G401.6 (cell line): ENCODE measurements around the gene ZAR1.
A peak's percentile ranks its signal among the peaks of the same experiment; 100 is the strongest.
"Not testable (repeated sequence)": the region's sequence is repeated elsewhere in the genome, so short reads cannot be mapped to it uniquely, and the experiment has no call there.

Experiments
- FAIRE-seq: peaks from 2 replicates; lab custom pipeline; 2012; peaks lifted over from hg19 to GRCh38; lab: Jason Lieb, UNC

The ZAR1 gene

DNA sequence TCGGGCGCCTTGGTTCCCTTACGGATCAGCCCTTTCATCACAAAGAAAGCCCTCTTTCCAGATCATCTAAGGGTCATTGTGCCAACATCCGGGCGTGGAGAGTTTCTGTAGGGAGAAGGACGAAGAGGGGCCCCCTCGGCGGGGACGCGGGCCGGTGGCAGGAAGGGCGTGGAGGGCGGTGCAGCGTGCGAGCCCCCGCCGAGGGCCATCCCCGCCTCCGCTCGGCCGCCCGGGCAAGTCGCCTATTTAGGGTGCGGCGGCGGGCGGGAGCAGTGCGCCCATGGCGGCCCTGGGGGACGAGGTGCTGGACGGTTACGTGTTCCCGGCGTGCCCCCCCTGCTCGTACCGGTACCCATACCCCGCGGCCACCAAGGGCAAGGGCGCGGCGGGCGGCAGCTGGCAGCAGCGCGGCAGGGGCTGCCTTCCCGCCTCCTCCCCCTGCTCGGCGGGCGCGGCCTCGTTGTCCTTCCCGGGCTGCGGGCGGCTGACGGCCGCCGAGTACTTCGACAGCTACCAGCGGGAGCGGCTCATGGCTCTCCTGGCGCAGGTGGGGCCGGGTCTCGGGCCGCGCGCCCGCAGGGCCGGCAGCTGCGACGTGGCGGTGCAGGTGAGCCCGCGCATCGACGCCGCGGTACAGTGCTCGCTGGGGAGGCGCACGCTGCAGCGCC is at the start of gene ZAR1:
ZAR1 (plus strand) TSS at position 241 of the 668 bp plus-strand sequence; CDS start at position 281, 40 bp downstream.
- FAIRE-seq = no peak

DNA sequence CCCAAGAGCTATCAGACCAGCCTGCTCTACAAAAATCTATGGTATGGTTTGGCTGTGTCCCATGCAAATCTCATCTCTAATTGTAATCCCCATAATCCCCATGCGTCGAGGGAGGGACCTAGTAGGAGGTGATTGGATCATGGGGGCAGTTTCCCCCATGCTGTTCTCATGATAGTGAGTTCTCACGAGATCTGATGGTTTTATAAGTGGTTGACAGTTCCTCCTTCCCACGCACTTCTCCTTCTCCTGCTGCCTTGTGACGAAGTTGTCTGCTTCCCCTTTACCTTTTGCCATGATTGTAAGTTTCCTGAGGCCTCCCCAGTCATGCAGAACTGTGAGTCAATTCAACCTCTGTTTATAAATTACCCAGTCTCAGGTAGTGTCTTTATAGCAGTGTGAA is 49.1 kb upstream of the ZAR1 start:
- not testable (repeated sequence) for FAIRE-seq

GRCh38 chr4:48445704-48446103 is 44.3 kb upstream of the ZAR1 start:
- peak; percentile 95 for FAIRE-seq

- FAIRE-seq = no peak
These were observed 43.4 kb upstream of the ZAR1 start for GRCh38 chr4:48446642-48447041.

DNA sequence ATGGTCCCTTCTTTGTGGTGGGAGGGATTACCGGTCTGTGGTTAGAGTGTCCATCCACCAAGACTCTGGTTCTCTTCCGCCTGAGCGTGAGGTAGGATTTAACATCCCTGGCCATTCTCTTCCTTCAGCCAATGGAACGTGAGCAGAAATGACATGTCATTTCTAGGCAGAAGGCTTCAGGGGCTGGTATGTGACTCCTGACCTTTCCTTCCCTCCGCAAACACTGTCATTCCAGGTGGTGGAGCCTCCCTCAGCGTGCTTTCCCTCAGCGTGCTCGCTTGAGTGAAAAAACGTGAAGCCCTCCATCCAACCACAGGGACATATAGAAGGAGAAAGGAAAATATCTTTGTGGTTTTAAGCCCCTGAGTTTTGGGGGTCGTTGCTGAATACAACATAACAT is 40.9 kb upstream of the ZAR1 start:
- FAIRE-seq = no peak

DNA sequence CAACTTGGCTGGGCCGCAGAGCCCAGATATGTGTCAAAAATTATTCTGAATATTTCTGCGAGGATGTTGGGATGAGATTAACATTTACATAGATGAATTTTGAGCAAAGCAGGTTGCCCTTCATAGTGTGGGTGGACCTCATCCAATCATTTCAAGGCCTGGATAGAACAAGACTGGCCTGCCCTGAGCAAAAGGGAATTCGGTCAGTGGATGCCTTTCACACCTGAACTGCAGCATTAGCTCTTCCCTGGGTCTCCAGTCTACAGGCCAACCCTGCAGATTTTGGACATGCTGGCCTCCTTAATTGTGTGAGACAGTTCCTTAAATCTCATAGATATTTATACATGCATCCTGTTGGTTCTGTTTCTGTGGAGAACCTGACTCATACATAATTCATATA is 39.3 kb upstream of the ZAR1 start:
- no peak for FAIRE-seq

DNA sequence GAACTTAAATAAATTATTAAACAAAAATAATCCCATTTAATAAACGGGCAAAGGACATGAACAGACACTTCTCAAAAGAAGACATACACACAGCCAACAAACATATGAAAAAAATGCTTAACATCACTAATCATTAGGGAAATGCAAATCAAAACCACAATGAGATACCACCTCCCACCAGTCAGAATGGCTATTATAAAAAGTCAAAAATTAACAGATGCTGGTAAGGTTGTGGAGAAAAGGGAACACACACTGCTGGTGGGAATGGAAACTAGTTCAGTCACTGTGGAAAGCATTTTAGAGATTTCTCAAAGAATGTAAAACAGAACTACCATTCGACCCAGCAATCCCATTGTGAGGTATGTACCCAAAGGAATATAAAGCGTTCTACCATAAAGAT is 38.4 kb upstream of the ZAR1 start:
- FAIRE-seq = not testable (repeated sequence)

DNA sequence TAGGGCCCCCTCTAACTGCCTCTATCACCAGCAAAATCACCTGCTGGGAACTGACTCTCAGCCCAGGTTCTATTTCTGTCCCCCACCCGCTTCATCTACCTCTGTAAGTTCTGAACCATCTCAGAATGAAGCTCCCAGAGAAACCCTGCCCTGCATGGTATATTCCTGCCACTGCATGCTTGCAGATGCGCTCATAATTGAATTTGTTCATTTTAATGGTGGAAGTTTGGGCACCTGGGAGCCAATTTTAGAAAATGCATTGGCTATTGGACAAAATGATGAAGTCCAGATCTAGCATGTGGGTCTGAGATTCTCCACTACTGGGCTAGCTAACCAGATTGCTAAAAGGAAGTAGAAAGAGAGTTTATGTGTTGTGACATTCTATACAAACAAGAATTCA is 35.5 kb upstream of the ZAR1 start:
- FAIRE-seq = no peak

GRCh38 chr4:48461000-48461399 is 29.1 kb upstream of the ZAR1 start:
- no peak for FAIRE-seq

- no peak for FAIRE-seq
These were observed 27.7 kb upstream of the ZAR1 start for GRCh38 chr4:48462363-48462762.

DNA sequence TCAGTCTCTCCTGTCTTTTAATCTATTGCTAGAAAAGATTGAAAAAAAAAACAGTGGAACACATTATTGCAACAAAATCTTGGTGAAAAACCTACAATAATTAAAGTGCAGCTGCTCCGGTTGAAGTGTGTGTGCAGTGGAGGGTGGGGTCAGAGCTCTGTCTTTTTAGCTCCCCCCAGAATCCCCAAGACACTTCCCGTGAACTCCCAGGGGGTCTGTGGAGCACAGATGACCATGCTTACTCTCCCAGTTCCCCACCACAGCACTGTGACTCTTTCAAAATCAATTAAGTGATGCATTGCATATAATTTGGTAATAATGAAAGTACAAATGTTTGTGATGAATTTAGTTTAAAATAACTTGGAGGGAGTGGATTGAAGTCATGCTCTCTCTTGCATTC is 22.6 kb upstream of the ZAR1 start:
- no peak for FAIRE-seq

DNA sequence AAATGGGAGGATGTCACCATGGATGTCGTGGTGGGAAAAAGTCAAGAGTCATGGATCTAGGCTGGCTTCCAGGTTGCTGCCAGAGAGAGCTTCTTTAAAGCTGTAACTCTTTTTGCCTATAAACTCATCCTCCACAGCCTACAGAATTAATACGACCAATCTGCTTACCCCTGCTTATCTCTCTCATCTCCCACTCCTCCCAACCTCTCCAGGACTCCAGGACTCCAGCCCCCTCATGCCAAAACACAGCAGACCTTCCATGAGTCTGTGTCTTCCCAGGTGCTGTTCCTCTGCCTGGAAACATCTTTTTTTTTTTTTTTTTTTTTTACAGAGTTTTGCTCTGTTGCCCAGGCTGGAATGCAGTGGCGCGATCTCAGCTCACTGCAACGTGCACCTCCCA is 22.2 kb upstream of the ZAR1 start:
- no peak for FAIRE-seq

GRCh38 chr4:48470137-48470536 is 19.9 kb upstream of the ZAR1 start:
- no peak for FAIRE-seq

- FAIRE-seq = no peak
These were observed 19.5 kb upstream of the ZAR1 start for GRCh38 chr4:48470570-48470969.

DNA sequence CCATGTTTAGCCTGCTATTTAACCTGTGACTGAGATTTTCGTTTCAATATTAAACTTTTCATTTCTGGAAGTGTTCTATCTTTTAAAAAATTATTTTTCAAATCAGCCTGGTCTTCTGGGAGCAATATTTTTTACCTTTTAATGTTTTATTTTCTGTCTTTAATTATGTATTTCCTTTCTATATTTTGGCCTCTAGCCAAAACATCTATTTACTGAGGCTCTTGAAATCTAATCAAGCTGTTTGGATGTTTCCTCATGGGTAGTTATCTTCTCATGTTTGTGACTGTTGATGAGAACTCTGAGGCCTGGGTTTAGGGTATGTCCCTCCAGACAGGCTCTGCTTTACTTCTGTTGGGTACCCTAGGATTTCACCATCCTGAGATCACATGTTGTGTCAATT is 17.3 kb upstream of the ZAR1 start:
- peak; percentile 39 for FAIRE-seq

- no peak for FAIRE-seq
These were observed 14.3 kb upstream of the ZAR1 start for GRCh38 chr4:48475770-48476169.

DNA sequence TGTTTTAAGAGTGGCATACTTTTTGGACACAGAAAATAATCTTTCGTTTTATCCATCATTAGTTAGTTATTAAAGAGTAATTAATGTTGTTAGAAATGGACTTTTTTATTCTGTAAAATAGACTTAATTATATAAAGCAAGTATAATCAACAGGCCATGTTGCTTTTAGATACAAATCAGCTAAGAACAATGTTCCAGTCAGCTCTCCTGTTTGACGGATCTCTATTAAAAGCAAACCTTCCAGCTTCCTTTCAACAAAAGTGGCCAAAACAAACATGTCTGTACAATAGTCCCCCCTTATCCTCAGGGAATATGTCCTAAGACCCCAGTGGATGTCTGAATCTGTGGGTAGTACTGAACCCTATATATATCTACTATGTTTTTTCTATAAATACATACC is 11.8 kb upstream of the ZAR1 start:
- no peak for FAIRE-seq

GRCh38 chr4:48481581-48481980 is 8.5 kb upstream of the ZAR1 start:
- FAIRE-seq = no peak

GRCh38 chr4:48483006-48483776 is 6.9 kb upstream of the ZAR1 start, which contains the start of gene SLC10A4:
TSS of gene SLC10A4 (plus strand) at chr4:48483343. CDS start at chr4:48483562, 219 bp downstream.
- no peak for FAIRE-seq

DNA sequence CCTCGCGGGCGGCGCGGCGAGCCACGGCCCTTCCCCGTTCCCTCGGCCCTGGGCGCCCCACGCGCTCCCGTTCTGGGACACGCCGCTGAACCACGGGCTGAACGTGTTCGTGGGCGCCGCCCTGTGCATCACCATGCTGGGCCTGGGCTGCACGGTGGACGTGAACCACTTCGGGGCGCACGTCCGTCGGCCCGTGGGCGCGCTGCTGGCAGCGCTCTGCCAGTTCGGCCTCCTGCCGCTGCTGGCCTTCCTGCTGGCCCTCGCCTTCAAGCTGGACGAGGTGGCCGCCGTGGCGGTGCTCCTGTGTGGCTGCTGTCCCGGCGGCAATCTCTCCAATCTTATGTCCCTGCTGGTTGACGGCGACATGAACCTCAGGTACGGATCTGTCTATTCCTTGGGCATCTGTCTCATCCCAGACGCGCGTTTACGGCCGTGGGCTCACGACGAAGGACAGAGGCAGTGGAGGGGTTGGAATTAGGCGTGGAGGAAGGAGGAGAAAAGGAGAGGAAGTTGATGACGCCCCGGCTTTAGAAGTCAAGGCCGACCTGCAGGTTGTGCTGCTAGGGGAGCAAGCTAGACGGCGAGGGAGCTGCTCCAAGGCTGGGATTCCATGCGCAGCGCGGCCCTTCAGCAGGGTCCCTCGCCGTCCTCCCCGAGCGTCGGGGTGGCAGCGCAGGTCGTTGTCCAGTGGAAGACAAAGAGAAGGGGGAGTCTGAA is 6.1 kb upstream of the ZAR1 start:
- no peak for FAIRE-seq

GRCh38 chr4:48484494-48485168 is 5.4 kb upstream of the ZAR1 start:
- no peak for FAIRE-seq

DNA sequence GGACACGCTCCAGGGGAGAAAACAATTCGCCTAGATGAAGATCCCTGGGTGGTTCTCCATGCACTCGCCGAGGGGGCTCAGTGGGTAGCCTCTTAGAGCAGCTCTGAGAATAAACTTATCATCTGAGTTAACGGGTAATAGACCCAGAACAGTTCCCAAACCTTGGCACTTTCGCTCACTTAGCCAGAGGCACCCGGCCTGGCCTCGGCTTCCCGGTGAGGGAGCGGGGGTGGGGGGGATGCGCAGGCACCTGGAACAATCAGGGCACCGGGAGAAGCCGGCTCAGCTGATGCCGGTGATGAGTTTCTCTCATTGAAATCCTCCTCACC is 405 bp upstream of the ZAR1 start:
- no peak for FAIRE-seq
